ENCODE results near the gene CDH10.

DNA sequence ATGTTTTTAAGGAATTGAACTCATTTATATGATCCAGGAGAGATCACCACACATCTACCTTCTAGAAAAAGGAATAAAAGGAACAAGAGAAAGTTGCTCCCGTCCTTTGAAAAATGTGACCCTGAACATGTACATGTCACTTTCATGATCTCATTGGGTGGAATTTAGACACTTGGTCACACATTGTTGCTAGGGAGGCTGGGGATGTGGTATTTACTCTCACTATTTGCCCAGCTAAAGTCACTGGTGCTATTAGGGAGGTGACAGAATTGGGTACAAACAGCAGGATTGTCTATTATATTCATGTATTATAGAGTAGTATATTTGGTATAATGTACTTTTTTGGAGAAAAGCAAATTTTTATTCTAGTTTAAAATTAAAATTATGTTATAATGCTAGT lies 2.1 kb upstream of the CDH10 start:
- TF ChIP-seq, protein P1, sequence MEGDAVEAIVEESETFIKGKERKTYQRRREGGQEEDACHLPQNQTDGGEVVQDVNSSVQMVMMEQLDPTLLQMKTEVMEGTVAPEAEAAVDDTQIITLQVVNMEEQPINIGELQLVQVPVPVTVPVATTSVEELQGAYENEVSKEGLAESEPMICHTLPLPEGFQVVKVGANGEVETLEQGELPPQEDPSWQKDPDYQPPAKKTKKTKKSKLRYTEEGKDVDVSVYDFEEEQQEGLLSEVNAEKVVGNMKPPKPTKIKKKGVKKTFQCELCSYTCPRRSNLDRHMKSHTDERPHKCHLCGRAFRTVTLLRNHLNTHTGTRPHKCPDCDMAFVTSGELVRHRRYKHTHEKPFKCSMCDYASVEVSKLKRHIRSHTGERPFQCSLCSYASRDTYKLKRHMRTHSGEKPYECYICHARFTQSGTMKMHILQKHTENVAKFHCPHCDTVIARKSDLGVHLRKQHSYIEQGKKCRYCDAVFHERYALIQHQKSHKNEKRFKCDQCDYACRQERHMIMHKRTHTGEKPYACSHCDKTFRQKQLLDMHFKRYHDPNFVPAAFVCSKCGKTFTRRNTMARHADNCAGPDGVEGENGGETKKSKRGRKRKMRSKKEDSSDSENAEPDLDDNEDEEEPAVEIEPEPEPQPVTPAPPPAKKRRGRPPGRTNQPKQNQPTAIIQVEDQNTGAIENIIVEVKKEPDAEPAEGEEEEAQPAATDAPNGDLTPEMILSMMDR (conservative IDR thresholded peaks at IDR 0.05), result no peak
- no peak for TF ChIP-seq ZFX (IDR thresholded peaks at IDR 0.05)

Data from C4-2B (cell line).